ENCODE measurements around the gene AUNIP.

The AUNIP gene, protein sequence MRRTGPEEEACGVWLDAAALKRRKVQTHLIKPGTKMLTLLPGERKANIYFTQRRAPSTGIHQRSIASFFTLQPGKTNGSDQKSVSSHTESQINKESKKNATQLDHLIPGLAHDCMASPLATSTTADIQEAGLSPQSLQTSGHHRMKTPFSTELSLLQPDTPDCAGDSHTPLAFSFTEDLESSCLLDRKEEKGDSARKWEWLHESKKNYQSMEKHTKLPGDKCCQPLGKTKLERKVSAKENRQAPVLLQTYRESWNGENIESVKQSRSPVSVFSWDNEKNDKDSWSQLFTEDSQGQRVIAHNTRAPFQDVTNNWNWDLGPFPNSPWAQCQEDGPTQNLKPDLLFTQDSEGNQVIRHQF
- 0.13 to 1.7 (median 0.67) reads per million in 9 experiments for total RNA-seq

GRCh38 chr1:25858906-25859789, at the start of gene AUNIP:
TSS of gene AUNIP (minus strand) at chr1:25859457. CDS start at chr1:25859357, 100 bp downstream.
- Mint-ChIP-seq H3K36me3 (ENCODE audit: insufficient read depth) (peaks cover 4% of the 10 kb centered on the region), H3K27ac (peak within 1 kb of the TSS; percentile 84 to 87), H3K9me3 (no peaks in the 10 kb centered on the region), H3K4me1 (ENCODE audit: low read depth in 2 of 2) (peaks cover 9 to 15% of the 10 kb centered on the region in 2 donors), H3K27me3 (no peaks in the 10 kb centered on the region), H3K4me3 (peak within 1 kb of the TSS; percentile 87 to 91)
- DNase-seq (peak; percentile 82 to 86 (median 86)), ATAC-seq (replicated peaks) (peak; percentile 97)

GRCh38 chr1:25909040-25909439, 49.8 kb upstream of the AUNIP start:
- Mint-ChIP-seq H3K4me3 (no peak overlapping the region), H3K4me1 (ENCODE audit: low read depth in 2 of 2) (peaks cover 15 to 17% of the 10 kb centered on the region in 2 donors), H3K9me3 (no peaks in the 10 kb centered on the region), H3K27me3 (no peaks in the 10 kb centered on the region), H3K27ac (peak overlapping the region in 1 of 2 donors; percentile 47), H3K36me3 (ENCODE audit: insufficient read depth) (no peaks in the 10 kb centered on the region)
- no peak for ATAC-seq (replicated peaks)
- DNase-seq = no peak

DNA sequence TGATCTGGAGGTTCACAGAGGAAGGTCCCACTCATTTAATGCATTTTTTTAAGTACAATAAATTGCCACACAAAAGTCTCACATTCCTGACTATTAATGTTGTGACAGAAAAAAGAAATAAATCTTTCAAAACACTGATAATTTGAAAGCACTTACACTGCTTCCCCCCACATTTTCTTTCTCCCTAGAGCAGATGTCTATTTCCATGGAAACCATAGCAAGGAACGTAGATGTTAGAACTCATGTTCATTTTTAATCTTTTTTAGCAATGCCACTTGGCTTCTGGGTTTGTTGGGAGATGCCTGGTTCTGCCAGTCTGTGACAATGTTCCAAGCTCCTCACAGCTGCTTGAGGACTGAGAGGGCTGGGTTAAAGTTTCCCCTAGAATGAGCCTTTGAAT, 48.9 kb upstream of the AUNIP start:
- ATAC-seq (replicated peaks) = no peak
- Mint-ChIP-seq H3K4me1 (ENCODE audit: low read depth in 2 of 2) (peaks cover 15 to 17% of the 10 kb centered on the region in 2 donors), H3K4me3 (no peak overlapping the region)

DNA sequence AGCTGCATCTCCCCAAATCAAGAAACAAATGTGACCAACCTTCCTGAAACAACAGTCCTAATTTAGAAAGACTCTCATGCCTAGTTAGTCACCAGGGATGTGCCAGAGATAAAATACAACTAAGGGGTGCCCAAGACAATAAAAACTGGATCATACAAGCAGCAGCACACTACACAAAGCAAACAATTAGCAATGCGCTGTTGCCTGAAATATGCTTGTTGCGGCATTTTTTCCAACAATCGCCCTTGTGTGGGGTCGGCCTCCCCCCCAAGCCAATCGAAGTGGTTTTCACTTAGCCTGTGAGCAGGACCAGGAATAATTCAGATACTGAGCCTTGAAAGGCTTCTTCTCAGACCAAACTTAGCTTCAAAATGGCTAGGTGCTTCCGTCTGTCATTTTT, 48.3 kb upstream of the AUNIP start:
- Mint-ChIP-seq H3K36me3 (ENCODE audit: insufficient read depth) (no peaks in the 10 kb centered on the region), H3K9me3 (no peaks in the 10 kb centered on the region), H3K27me3 (no peaks in the 10 kb centered on the region), H3K27ac (peak overlapping the region; percentile 54 to 83), H3K4me1 (ENCODE audit: low read depth in 2 of 2) (peaks cover 15 to 17% of the 10 kb centered on the region in 2 donors), H3K4me3 (peak overlapping the region; percentile 82 to 96)
- DNase-seq = no peak
- no peak for ATAC-seq (replicated peaks)

More for the DNA sequence above, 48.9 kb upstream of the AUNIP start:
- DNase-seq = no peak
- H3K27ac Mint-ChIP-seq = no peak overlapping the region
- H3K9me3 Mint-ChIP-seq = no peaks in the 10 kb centered on the region
- H3K27me3 Mint-ChIP-seq = no peaks in the 10 kb centered on the region
- H3K36me3 Mint-ChIP-seq (ENCODE audit: insufficient read depth) = no peaks in the 10 kb centered on the region

DNA sequence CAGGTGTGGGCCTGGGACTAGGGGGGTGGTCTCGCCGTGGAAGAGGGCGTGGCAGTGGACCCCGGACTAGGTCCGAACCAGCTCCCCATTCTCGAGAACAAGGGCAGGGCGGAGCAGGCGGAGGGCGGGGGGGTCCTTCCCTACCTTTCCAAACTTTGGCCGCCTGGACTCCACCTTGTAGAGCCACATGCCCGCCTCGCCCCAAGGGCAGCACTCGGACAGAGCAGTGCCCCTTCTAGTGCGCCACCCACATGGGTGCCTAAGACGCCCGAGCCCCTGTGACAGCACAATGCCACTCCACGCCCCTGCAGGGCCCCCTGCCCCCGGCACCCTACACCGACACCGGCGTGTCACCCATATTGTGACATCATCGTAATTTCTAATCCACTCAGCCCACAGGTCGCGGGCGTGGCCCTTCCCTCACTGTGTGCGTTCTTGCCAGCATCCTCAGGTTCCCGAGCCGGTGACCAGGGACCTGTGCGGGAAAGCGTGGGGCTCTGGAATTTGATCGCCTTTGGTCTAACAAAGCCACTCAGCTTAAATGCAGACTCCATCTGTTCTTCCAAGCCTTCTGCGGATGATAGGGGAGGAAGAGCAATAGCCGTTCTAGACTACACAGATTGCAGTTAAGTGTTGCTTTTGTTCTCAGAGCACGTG, 47.5 kb upstream of the AUNIP start:
- peak overlapping the region; percentile 54 to 83 for H3K27ac Mint-ChIP-seq
- H3K4me3 Mint-ChIP-seq = peak overlapping the region; percentile 82 to 96
- H3K9me3 Mint-ChIP-seq = no peaks in the 10 kb centered on the region
- H3K27me3 Mint-ChIP-seq = no peaks in the 10 kb centered on the region
- peaks cover 15 to 17% of the 10 kb centered on the region in 2 donors for H3K4me1 Mint-ChIP-seq (ENCODE audit: low read depth in 2 of 2)
- H3K36me3 Mint-ChIP-seq (ENCODE audit: insufficient read depth) = no peaks in the 10 kb centered on the region
- ATAC-seq (replicated peaks) (no peak), DNase-seq (peak in 1 of 3 experiments; percentile 8)

GRCh38 chr1:25905680-25906643, 46.7 kb upstream of the AUNIP start, which contains the start of gene STMN1:
TSS of gene STMN1 (minus strand) at chr1:25906419. CDS start at chr1:25904676, 1,743 bp downstream.
- H3K4me1 Mint-ChIP-seq (ENCODE audit: low read depth in 2 of 2) = peaks cover 15 to 17% of the 10 kb centered on the region in 2 donors
- H3K9me3 Mint-ChIP-seq = no peaks in the 10 kb centered on the region
- H3K27ac Mint-ChIP-seq = peak within 1 kb of the TSS; percentile 83 to 87
- ATAC-seq (replicated peaks) (peak; percentile 78), DNase-seq (peak; percentile 77 to 78 (median 78))
- peak within 1 kb of the TSS; percentile 82 to 96 for H3K4me3 Mint-ChIP-seq
- no peaks in the 10 kb centered on the region for H3K27me3 Mint-ChIP-seq
- H3K36me3 Mint-ChIP-seq (ENCODE audit: insufficient read depth) = peaks cover 2% of the 10 kb centered on the region

DNA sequence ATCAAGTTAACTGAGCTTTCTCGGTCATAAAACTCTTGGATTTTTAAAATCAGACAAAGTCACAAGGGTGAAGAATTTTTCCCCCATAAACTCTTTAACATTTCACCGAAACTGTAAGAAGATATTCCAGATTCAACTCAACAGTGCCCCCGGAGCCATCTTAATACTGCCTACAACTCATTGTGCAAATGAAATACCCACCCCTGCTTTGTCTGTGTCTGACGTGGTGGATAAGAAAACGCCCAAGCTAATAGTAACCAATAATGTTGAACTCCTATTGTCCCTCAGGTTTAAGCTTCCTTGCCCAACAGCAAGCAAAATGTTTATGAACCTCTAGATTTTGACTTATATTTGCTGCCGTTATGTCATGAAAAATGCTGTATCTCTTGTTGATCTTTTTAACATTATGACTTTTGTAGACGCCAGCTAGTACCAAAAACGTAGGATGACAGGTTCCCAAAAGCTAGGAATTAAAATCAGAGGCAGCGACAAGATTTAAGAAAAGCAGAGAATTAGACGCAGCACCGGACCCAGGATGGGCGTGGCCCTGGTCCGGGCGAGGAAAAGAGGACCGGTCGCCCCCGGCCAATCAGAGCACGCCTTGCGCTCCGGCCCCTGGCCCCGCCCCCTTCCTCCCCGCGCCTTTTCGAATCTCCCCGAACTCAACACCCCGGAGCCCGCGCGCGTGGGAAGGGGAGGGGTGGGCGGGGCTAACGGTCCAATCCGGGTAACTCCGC, 45.9 kb upstream of the AUNIP start:
- H3K4me1 Mint-ChIP-seq (ENCODE audit: low read depth in 2 of 2) = peaks cover 15 to 17% of the 10 kb centered on the region in 2 donors
- H3K4me3 Mint-ChIP-seq = peak overlapping the region; percentile 82 to 96
- peak; percentile 68 for ATAC-seq (replicated peaks)
- no peaks in the 10 kb centered on the region for H3K9me3 Mint-ChIP-seq
- peak overlapping the region; percentile 81 to 87 for H3K27ac Mint-ChIP-seq
- peaks cover 6% of the 10 kb centered on the region for H3K36me3 Mint-ChIP-seq (ENCODE audit: insufficient read depth)
- DNase-seq = peak; percentile 71 to 78 (median 77)
- H3K27me3 Mint-ChIP-seq = no peaks in the 10 kb centered on the region

DNA sequence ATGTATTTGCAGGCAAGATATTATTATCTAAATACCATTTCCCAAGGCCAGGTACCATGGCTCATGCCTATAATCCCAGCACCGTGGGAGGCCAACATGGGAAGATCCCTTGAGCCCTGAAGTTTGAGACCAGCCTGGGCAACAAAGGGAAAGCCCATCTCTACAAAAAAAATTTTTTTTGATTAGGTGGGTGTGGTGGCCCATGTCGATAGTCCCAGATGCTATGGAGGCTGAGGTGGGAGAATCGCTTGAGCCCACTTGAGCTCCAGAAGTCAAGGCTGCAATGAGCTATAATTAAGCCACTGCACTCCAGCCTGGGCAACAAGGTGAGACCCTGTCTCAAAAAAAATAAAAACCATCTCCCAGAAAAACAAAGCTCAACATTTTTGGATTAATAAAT, 44.7 kb upstream of the AUNIP start:
- Mint-ChIP-seq H3K36me3 (ENCODE audit: insufficient read depth) (peaks cover 6% of the 10 kb centered on the region), H3K9me3 (no peaks in the 10 kb centered on the region), H3K4me3 (peak overlapping the region; percentile 82 to 96), H3K4me1 (ENCODE audit: low read depth in 2 of 2) (peaks cover 15 to 17% of the 10 kb centered on the region in 2 donors), H3K27me3 (no peaks in the 10 kb centered on the region), H3K27ac (peak overlapping the region in 1 of 2 donors; percentile 87)
- DNase-seq (no peak), ATAC-seq (replicated peaks) (no peak)

- peaks cover 13 to 17% of the 10 kb centered on the region in 2 donors for H3K4me1 Mint-ChIP-seq (ENCODE audit: low read depth in 2 of 2)
Measured at GRCh38 chr1:25902462-25902861, 43.2 kb upstream of the AUNIP start.

GRCh38 chr1:25900219-25900618, 41.0 kb upstream of the AUNIP start:
- Mint-ChIP-seq H3K36me3 (ENCODE audit: insufficient read depth) (peaks cover 7% of the 10 kb centered on the region), H3K4me1 (ENCODE audit: low read depth in 2 of 2) (peaks cover 17% of the 10 kb centered on the region in 2 donors), H3K4me3 (no peak overlapping the region), H3K27me3 (no peaks in the 10 kb centered on the region), H3K27ac (no peak overlapping the region), H3K9me3 (no peaks in the 10 kb centered on the region)
- DNase-seq = no peak
- ATAC-seq (replicated peaks) = no peak

More at GRCh38 chr1:25902462-25902861, 43.2 kb upstream of the AUNIP start:
- Mint-ChIP-seq H3K36me3 (ENCODE audit: insufficient read depth) (peaks cover 6% of the 10 kb centered on the region), H3K9me3 (no peaks in the 10 kb centered on the region), H3K27ac (no peak overlapping the region), H3K27me3 (no peaks in the 10 kb centered on the region), H3K4me3 (no peak overlapping the region)
- DNase-seq (no peak), ATAC-seq (replicated peaks) (no peak)

DNA sequence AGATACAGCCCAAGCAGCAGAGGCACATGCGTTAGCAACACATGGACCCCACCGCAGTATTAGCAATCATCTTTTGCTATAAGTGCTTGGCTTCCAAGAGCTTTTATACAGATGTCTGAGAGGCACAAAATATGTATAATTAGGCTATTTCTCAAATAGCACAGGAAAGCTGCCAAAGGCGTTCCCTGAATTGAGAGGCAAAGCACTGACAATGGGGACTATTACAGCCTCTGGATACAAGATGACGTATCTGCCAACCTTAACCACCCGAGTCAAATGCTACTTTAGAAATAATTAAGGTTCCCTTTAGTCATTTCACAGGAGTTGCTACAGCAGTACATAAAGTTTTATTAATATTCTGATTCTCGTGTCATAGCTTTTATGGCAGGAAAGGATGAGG, 40.5 kb upstream of the AUNIP start:
- Mint-ChIP-seq H3K27ac (no peak overlapping the region), H3K4me3 (no peak overlapping the region), H3K27me3 (no peaks in the 10 kb centered on the region), H3K9me3 (no peaks in the 10 kb centered on the region), H3K36me3 (ENCODE audit: insufficient read depth) (peaks cover 8% of the 10 kb centered on the region), H3K4me1 (ENCODE audit: low read depth in 2 of 2) (peaks cover 15% of the 10 kb centered on the region in 2 donors)
- ATAC-seq (replicated peaks) = no peak
- no peak for DNase-seq

Data from effector memory CD8-positive, alpha-beta T cell (primary cell).